Activated naive CD4-positive, alpha-beta T cell treated with anti-CD3 and anti-CD28 coated beads, Interleukin-2, amount 50 U/mL, for 24 hours (primary cell): ENCODE data around the gene MDM1.

ENCODE experiments used
- H3K27ac Mint-ChIP-seq: one replicate; pipeline ENCODE4 v1.8.0; 2021; ENCODE audit warnings: mild to moderate bottlenecking, mixed read lengths
- H3K27me3 Mint-ChIP-seq: one replicate; pipeline ENCODE4 v1.8.0; 2021; ENCODE audit warnings: mixed read lengths
- H3K36me3 Mint-ChIP-seq: one replicate; pipeline ENCODE4 v1.8.0; 2021; ENCODE audit warnings: mixed read lengths
- H3K4me1 Mint-ChIP-seq: one replicate; pipeline ENCODE4 v1.8.0; 2021; ENCODE audit warnings: mixed read lengths
- H3K4me3 Mint-ChIP-seq: one replicate; pipeline ENCODE4 v1.8.0; 2021; ENCODE audit warnings: mild to moderate bottlenecking, mixed read lengths
- H3K9me3 Mint-ChIP-seq: one replicate; pipeline ENCODE4 v1.8.0; 2021; ENCODE audit warnings: mixed read lengths

The MDM1 gene

GRCh38 chr12:68364893-68365725 is 32.9 kb upstream of the MDM1 start:
- H3K27ac Mint-ChIP-seq, result peak overlapping the region; percentile 94
- no peaks in the 10 kb centered on the region for H3K9me3 Mint-ChIP-seq

GRCh38 chr12:68364328-68364727 is 32.2 kb upstream of the MDM1 start:
- Mint-ChIP-seq H3K27ac (peak overlapping the region; percentile 94), H3K9me3 (no peaks in the 10 kb centered on the region), H3K4me3 (peak overlapping the region; percentile 86), H3K4me1 (peaks cover 70% of the 10 kb centered on the region), H3K36me3 (no peaks in the 10 kb centered on the region), H3K27me3 (no peaks in the 10 kb centered on the region)

More at GRCh38 chr12:68364893-68365725, 32.9 kb upstream of the MDM1 start:
- Mint-ChIP-seq H3K4me1 (peaks cover 73% of the 10 kb centered on the region), H3K36me3 (no peaks in the 10 kb centered on the region), H3K4me3 (peak overlapping the region; percentile 86), H3K27me3 (no peaks in the 10 kb centered on the region)

GRCh38 chr12:68361953-68362352 is 29.8 kb upstream of the MDM1 start:
- Mint-ChIP-seq H3K9me3 (no peaks in the 10 kb centered on the region), H3K4me1 (peaks cover 60% of the 10 kb centered on the region), H3K4me3 (no peak overlapping the region)

GRCh38 chr12:68359674-68360073 is 27.5 kb upstream of the MDM1 start:
- H3K9me3 Mint-ChIP-seq, result no peaks in the 10 kb centered on the region
- peaks cover 40% of the 10 kb centered on the region for H3K4me1 Mint-ChIP-seq
- no peak overlapping the region for H3K27ac Mint-ChIP-seq
- no peaks in the 10 kb centered on the region for H3K27me3 Mint-ChIP-seq
- no peak overlapping the region for H3K4me3 Mint-ChIP-seq
- H3K36me3 Mint-ChIP-seq, result no peaks in the 10 kb centered on the region

More at GRCh38 chr12:68361953-68362352, 29.8 kb upstream of the MDM1 start:
- no peaks in the 10 kb centered on the region for H3K36me3 Mint-ChIP-seq
- H3K27ac Mint-ChIP-seq, result no peak overlapping the region
- H3K27me3 Mint-ChIP-seq, result no peaks in the 10 kb centered on the region

GRCh38 chr12:68358532-68359485 is 26.6 kb upstream of the MDM1 start:
- H3K4me3 Mint-ChIP-seq, result no peak overlapping the region
- no peak overlapping the region for H3K27ac Mint-ChIP-seq
- no peaks in the 10 kb centered on the region for H3K36me3 Mint-ChIP-seq

GRCh38 chr12:68356986-68357385 is 24.8 kb upstream of the MDM1 start:
- no peaks in the 10 kb centered on the region for H3K36me3 Mint-ChIP-seq
- no peak overlapping the region for H3K27ac Mint-ChIP-seq
- H3K27me3 Mint-ChIP-seq, result no peaks in the 10 kb centered on the region
- H3K9me3 Mint-ChIP-seq, result no peaks in the 10 kb centered on the region
- no peak overlapping the region for H3K4me3 Mint-ChIP-seq
- H3K4me1 Mint-ChIP-seq, result peaks cover 16% of the 10 kb centered on the region

More at GRCh38 chr12:68358532-68359485, 26.6 kb upstream of the MDM1 start:
- peaks cover 32% of the 10 kb centered on the region for H3K4me1 Mint-ChIP-seq
- no peaks in the 10 kb centered on the region for H3K9me3 Mint-ChIP-seq
- no peaks in the 10 kb centered on the region for H3K27me3 Mint-ChIP-seq

GRCh38 chr12:68356060-68356695 is 24.0 kb upstream of the MDM1 start:
- Mint-ChIP-seq H3K27me3 (no peaks in the 10 kb centered on the region), H3K9me3 (no peaks in the 10 kb centered on the region), H3K4me1 (peaks cover 15% of the 10 kb centered on the region), H3K4me3 (no peak overlapping the region), H3K36me3 (no peaks in the 10 kb centered on the region), H3K27ac (no peak overlapping the region)

- Mint-ChIP-seq H3K36me3 (no peaks in the 10 kb centered on the region), H3K4me3 (no peak overlapping the region), H3K27me3 (no peaks in the 10 kb centered on the region), H3K4me1 (peaks cover 15% of the 10 kb centered on the region), H3K9me3 (no peaks in the 10 kb centered on the region), H3K27ac (no peak overlapping the region)
Measured at GRCh38 chr12:68354977-68355541, 22.9 kb upstream of the MDM1 start.

- Mint-ChIP-seq H3K27me3 (no peaks in the 10 kb centered on the region), H3K4me3 (no peak overlapping the region), H3K36me3 (no peaks in the 10 kb centered on the region), H3K9me3 (no peaks in the 10 kb centered on the region), H3K4me1 (no peaks in the 10 kb centered on the region), H3K27ac (no peak overlapping the region)
Measured at GRCh38 chr12:68352067-68352466, 19.9 kb upstream of the MDM1 start.

GRCh38 chr12:68350753-68351152 is 18.6 kb upstream of the MDM1 start:
- no peaks in the 10 kb centered on the region for H3K36me3 Mint-ChIP-seq
- no peaks in the 10 kb centered on the region for H3K9me3 Mint-ChIP-seq
- H3K27me3 Mint-ChIP-seq, result no peaks in the 10 kb centered on the region
- H3K4me3 Mint-ChIP-seq, result no peak overlapping the region
- H3K27ac Mint-ChIP-seq, result no peak overlapping the region
- peaks cover 6% of the 10 kb centered on the region for H3K4me1 Mint-ChIP-seq

GRCh38 chr12:68349921-68350606 is 17.9 kb upstream of the MDM1 start:
- H3K27ac Mint-ChIP-seq, result no peak overlapping the region
- H3K4me3 Mint-ChIP-seq, result no peak overlapping the region
- H3K4me1 Mint-ChIP-seq, result peaks cover 9% of the 10 kb centered on the region
- H3K27me3 Mint-ChIP-seq, result no peaks in the 10 kb centered on the region
- H3K9me3 Mint-ChIP-seq, result no peaks in the 10 kb centered on the region
- H3K36me3 Mint-ChIP-seq, result no peaks in the 10 kb centered on the region

GRCh38 chr12:68349220-68349621 is 17.1 kb upstream of the MDM1 start:
- no peaks in the 10 kb centered on the region for H3K27me3 Mint-ChIP-seq
- no peak overlapping the region for H3K4me3 Mint-ChIP-seq
- peaks cover 9% of the 10 kb centered on the region for H3K4me1 Mint-ChIP-seq
- no peaks in the 10 kb centered on the region for H3K9me3 Mint-ChIP-seq
- H3K36me3 Mint-ChIP-seq, result no peaks in the 10 kb centered on the region
- H3K27ac Mint-ChIP-seq, result no peak overlapping the region

- H3K4me1 Mint-ChIP-seq, result peaks cover 9% of the 10 kb centered on the region
- no peak overlapping the region for H3K27ac Mint-ChIP-seq
- no peaks in the 10 kb centered on the region for H3K9me3 Mint-ChIP-seq
- no peaks in the 10 kb centered on the region for H3K36me3 Mint-ChIP-seq
- H3K27me3 Mint-ChIP-seq, result no peaks in the 10 kb centered on the region
- H3K4me3 Mint-ChIP-seq, result no peak overlapping the region
Measured at GRCh38 chr12:68348419-68348818, 16.3 kb upstream of the MDM1 start.

GRCh38 chr12:68345763-68346162 is 13.6 kb upstream of the MDM1 start:
- Mint-ChIP-seq H3K4me3 (no peak overlapping the region), H3K27ac (no peak overlapping the region), H3K9me3 (no peaks in the 10 kb centered on the region), H3K4me1 (peaks cover 9% of the 10 kb centered on the region), H3K27me3 (no peaks in the 10 kb centered on the region), H3K36me3 (no peaks in the 10 kb centered on the region)

- H3K4me1 Mint-ChIP-seq, result peaks cover 9% of the 10 kb centered on the region
- no peak overlapping the region for H3K4me3 Mint-ChIP-seq
- H3K27me3 Mint-ChIP-seq, result no peaks in the 10 kb centered on the region
- H3K27ac Mint-ChIP-seq, result no peak overlapping the region
- H3K36me3 Mint-ChIP-seq, result no peaks in the 10 kb centered on the region
- H3K9me3 Mint-ChIP-seq, result no peaks in the 10 kb centered on the region
Measured at GRCh38 chr12:68344126-68344525, 12.0 kb upstream of the MDM1 start.
